Lung (tissue), 12 donors: ENCODE measurements around the gene TNIP2. TPM values are rescaled to one million over a fixed set of nuclear protein-coding genes. Genes with fewer than 3 reads are reported as not detected.

Experiments
- ATAC-seq: fragments of 200-7000 bp; cut with Tn5 transposase; one replicate; pipeline ENCODE4 v1.9.1; 2020; ENCODE audit warnings: moderate number of reproducible peaks; ENCODE audit not compliant: insufficient read depth, low FRiP score
- DNase-seq, 3 donors: peaks; one replicate each; pipeline ENCODE4 v3.0.0-alpha.2; 2013 to 2017
- H3K27ac ChIP-seq, 2 donors: one replicate each; pipeline ENCODE4 v1.5.1; 2013; ENCODE audit warnings: mild to moderate bottlenecking in 2 of 2, moderate library complexity in 2 of 2, control low read depth in 1 of 2, inconsistent platforms in 1 of 2, low read depth in 1 of 2, low read length in 1 of 2
- H3K27me3 ChIP-seq, 3 donors: one replicate each; pipeline ENCODE4 v1.5.1; 2013; ENCODE audit warnings: low read length in 2 of 3; ENCODE audit not compliant: control insufficient read depth in 3 of 3, insufficient read depth in 3 of 3
- H3K36me3 ChIP-seq, 4 donors: one replicate each; pipeline ENCODE4 v1.5.1; 2013; ENCODE audit warnings: low read length in 4 of 4, mild to moderate bottlenecking in 1 of 4, moderate library complexity in 1 of 4; ENCODE audit not compliant: control insufficient read depth in 4 of 4, insufficient read depth in 4 of 4
- H3K4me1 ChIP-seq, 5 donors: one replicate each; pipeline ENCODE4 v1.5.1; 2013; ENCODE audit warnings: low read length in 5 of 5, mild to moderate bottlenecking in 2 of 5, moderate library complexity in 1 of 5; ENCODE audit not compliant: control insufficient read depth in 5 of 5, insufficient read depth in 5 of 5
- H3K4me3 ChIP-seq: one replicate; pipeline ENCODE4 v1.5.1; 2013; ENCODE audit warnings: mild to moderate bottlenecking, control low read depth, moderate library complexity
- H3K9ac ChIP-seq, 2 donors: one replicate each; pipeline ENCODE4 v1.5.1; 2013; ENCODE audit warnings: low read length in 2 of 2, control low read depth in 1 of 2; ENCODE audit not compliant: insufficient read depth in 1 of 2
- H3K9me3 ChIP-seq, 4 donors: one replicate each; pipeline ENCODE4 v1.5.1; 2013; ENCODE audit warnings: low read length in 3 of 4, mild to moderate bottlenecking in 1 of 4, moderate library complexity in 1 of 4; ENCODE audit not compliant: control insufficient read depth in 4 of 4, insufficient read depth in 3 of 4
- CTCF ChIP-seq: IDR thresholded peaks from 2 replicates; pipeline ENCODE4 v1.5.1; 2012; ENCODE audit warnings: mild to moderate bottlenecking; ENCODE audit errors: control extremely low read depth, extremely low read depth
- WGBS, 2 donors: extraction: QIAGEN DNeasy Blood & Tissue Kit; methylation state at CpG; one replicate each; pipeline ENCODE4 v1.1.7; 2013; 5-methylcytosine and 5-hydroxymethylcytosine counted together
- polyA plus RNA-seq, 2 donors: library from polyadenylated mRNA; stranded (reverse); fragments of 200-250 nt; gene quantifications; one replicate each; pipeline ENCODE4 v1.2.1, GENCODE V29; 2013
- total RNA-seq, 2 donors: library from RNA; depleted of rRNA in 1 of 2; stranded (reverse); fragments of >200 nt in 1 of 2; gene quantifications; one replicate each; pipeline ENCODE4 v1.2.1, GENCODE V29; 2014 to 2021
- donor health status: control.
- donor health status: control.
- donor health status: Bipolar disorder and iron deficiency.
- donor health status: healthy.
- donor health status: DM: yes; HTN: yes; CAD: no.

The TNIP2 gene
- total and polyA plus RNA-seq, 4 donors, result 30.6 to 82.8 (median 43.8) TPM

DNA sequence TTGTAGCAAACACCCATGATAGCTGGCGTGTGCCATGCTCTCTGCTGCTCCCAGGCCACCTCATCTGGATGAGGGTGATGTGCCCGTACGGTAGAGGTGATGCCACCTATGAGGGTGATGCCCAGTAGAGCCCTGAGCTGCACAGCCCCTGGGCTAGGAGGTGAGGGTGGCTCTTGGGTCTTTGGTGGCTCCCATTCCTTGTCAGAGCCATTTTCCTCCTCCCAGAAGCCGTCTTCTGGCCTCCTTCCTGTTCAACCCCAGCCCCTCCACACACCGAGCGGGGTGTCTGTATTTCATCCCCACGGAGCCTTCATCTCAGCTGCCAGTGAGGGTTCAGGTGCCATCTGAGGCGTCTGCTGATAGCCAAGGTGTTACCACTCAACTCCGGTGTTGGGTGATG lies 12.0 kb upstream of the TNIP2 start:
- Histone ChIP-seq H3K9ac (no peak overlapping the region), H3K36me3 (no peaks in the 10 kb centered on the region), H3K9me3 (no peaks in the 10 kb centered on the region), H3K27ac (no peak overlapping the region), H3K4me3 (no peak overlapping the region), H3K4me1 (peaks cover 0 to 7% (median 3%) of the 10 kb centered on the region in 5 donors), H3K27me3 (no peaks in the 10 kb centered on the region)
- DNase-seq (no peak), ATAC-seq (no peak)
- WGBS, 2 donors, result 88 to 89% methylated on average over 9 of the region's 9 CpGs
- no peak for TF ChIP-seq CTCF

- H3K27ac ChIP-seq, result no peak overlapping the region
- peaks cover 0 to 7% (median 3%) of the 10 kb centered on the region in 5 donors for H3K4me1 ChIP-seq
- no peaks in the 10 kb centered on the region for H3K27me3 ChIP-seq
- ATAC-seq (no peak), DNase-seq (no peak)
- no peak for TF ChIP-seq CTCF
- no peak overlapping the region for H3K9ac ChIP-seq
- H3K9me3 ChIP-seq, result no peaks in the 10 kb centered on the region
- no peak overlapping the region for H3K4me3 ChIP-seq
- 83 to 88% methylated on average over 11 of the region's 11 CpGs for WGBS, 2 donors
- no peaks in the 10 kb centered on the region for H3K36me3 ChIP-seq
These were observed 11.6 kb upstream of the TNIP2 start for GRCh38 chr4:2767705-2768074.

DNA sequence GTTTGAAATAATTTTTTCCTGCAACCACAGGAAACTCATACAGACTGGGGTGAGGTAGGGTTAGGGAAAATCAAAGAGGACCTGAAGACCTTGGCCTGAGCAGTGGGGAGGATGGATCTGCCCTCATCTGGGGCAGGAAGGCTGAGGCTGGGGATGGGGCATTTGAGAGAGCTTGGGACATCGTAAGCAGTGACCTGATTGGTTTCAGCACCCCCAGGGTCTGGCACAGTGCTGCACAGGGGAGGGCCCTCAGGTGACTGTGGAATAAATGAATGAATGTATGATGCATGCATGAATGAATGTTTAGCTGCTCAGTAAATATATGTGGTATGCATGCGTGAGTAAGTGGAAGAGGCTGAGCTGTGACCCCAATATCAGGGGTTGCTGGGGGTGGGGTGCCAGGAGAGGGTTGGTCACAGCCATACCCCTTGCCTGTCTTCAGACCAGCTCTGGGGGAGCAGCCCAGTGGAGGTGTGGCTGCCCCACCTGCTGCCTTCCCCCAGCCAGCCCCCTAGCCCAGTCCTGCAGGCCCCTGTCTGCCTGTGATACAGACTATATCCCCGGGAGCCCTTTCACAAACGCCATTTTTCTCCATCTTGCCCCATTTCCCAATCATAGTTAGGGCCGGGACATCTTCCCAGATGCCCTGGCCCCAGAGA lies 11.0 kb upstream of the TNIP2 start:
- TF ChIP-seq CTCF, result no peak
- H3K36me3 ChIP-seq, result no peaks in the 10 kb centered on the region

More for the DNA sequence above, 11.0 kb upstream of the TNIP2 start:
- ATAC-seq (no peak), DNase-seq (no peak)
- Histone ChIP-seq H3K4me1 (peaks cover 0 to 7% (median 3%) of the 10 kb centered on the region in 5 donors), H3K4me3 (no peak overlapping the region), H3K9me3 (no peaks in the 10 kb centered on the region), H3K27me3 (no peaks in the 10 kb centered on the region), H3K27ac (no peak overlapping the region), H3K9ac (no peak overlapping the region)
- 92 to 94% methylated on average over 5 of the region's 5 CpGs for WGBS, 2 donors
